Mucosa of descending colon (tissue), 3 donors: Measurements from ENCODE around the gene KCP. TPM values are rescaled to one million over a fixed set of nuclear protein-coding genes. Genes with fewer than 3 reads are reported as not detected.
A peak's percentile ranks its signal among the peaks of the same experiment; 100 is the strongest.
"Not testable (repeated sequence)": the region's sequence is repeated elsewhere in the genome, so short reads cannot be mapped to it uniquely, and the experiment has no call there.

ENCODE experiments used
- ATAC-seq: fragments of 200-7000 bp; cut with Tn5 transposase; one replicate; pipeline ENCODE4 v1.9.1; 2020; ENCODE audit warnings: mild to moderate bottlenecking, moderate library complexity
- DNase-seq, 3 donors: peaks; one replicate each; pipeline ENCODE4 v3.0.0-alpha.2; 2020
- H3K36me3 ChIP-seq: fragments of 200-600 bp; one replicate; pipeline ENCODE4 v1.8.0; 2021; ENCODE audit warnings: low read depth, mild to moderate bottlenecking
- H3K4me1 ChIP-seq: fragments of 200-600 bp; one replicate; pipeline ENCODE4 v1.8.0; 2021; ENCODE audit warnings: low read depth, mild to moderate bottlenecking
- H3K4me3 ChIP-seq: fragments of 200-600 bp; one replicate; pipeline ENCODE4 v1.8.0; 2021; ENCODE audit warnings: mild to moderate bottlenecking
- H3K9me3 ChIP-seq: fragments of 200-600 bp; one replicate; pipeline ENCODE4 v1.8.0; 2021; ENCODE audit warnings: mild to moderate bottlenecking
- intact Hi-C, 2 donors: fragments of 100-400 bp; cut with DNase I in 1 of 2; cut with micrococcal nuclease in 1 of 2; formaldehyde crosslinking; loops; one replicate each; pipeline versions ENCODE4 v1.11.0 to v1.11.1; 2022; cut with DNase I, micrococcal nuclease
- total RNA-seq, 3 donors: library from RNA; stranded (reverse); fragmentation: NEBNext Ultra II Directional in 2 of 3; extraction: Animal tissue kit (Norgen Biotek cat#: 25700) in 2 of 3; gene quantifications; one replicate each; pipeline versions ENCODE4 v1.2.1 to v1.2.4, GENCODE V29; 2021 to 2023
- TF ChIP-seq, protein P1 (sequence below): fragments of 200-600 bp; IDR thresholded peaks from one replicate; pipeline ENCODE4 v1.8.0; 2022; ENCODE audit warnings: antibody characterized with exemption, mild to moderate bottlenecking
- donor health status: DM: no; HTN: no; CAD: no; lungs with moderate emphysema.
- donor health status: DM: no; HTN: no; CAD: no.
- donor health status: DM: no; HTN: yes; CAD: no.

Gene KCP
- total RNA-seq, 3 donors from 2014 or later, result 0.47 to 1.7 (median 1.4) TPM

- DNase-seq (no peak), ATAC-seq (no peak)
- intact Hi-C loops, result no loop called here
Measured at GRCh38 chr7:128945668-128946366, 35.3 kb upstream of the KCP start.

DNA sequence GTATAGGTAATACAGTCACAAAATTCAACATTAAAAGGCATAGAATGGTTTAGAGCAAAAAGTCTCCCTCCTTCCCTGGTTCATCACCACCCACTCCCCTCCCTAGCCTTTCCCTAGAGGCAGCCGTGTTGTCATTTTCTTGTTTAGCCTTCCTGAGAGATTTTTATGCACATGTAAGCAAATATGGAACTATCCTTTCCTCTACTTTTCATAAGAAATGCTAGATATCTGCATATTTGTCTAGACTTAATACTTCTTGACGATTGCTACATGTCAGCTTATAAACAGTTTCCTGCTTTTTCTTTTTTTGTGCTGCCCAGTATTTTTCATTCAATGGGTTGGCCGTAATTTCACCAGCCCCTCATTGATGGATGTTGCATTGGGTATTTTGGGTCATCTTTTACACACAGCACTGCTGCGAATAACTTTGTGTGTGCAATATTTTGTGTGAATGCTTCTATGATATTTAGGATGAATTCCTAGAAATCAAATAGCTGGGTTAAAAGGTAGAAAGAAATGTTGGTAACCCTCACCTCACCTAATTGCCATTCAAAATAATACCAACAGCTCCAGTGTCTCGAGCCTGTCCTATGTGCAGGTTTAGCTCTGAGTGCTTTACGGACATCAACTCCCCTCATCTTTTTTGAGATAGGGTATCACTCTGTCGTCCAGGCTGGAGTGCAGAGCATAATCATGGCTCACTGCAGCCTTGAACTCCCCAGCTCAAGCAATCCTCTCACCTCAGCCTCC is 34.2 kb upstream of the KCP start:
- ATAC-seq (no peak), DNase-seq (no peak)
- TF ChIP-seq, protein P1, sequence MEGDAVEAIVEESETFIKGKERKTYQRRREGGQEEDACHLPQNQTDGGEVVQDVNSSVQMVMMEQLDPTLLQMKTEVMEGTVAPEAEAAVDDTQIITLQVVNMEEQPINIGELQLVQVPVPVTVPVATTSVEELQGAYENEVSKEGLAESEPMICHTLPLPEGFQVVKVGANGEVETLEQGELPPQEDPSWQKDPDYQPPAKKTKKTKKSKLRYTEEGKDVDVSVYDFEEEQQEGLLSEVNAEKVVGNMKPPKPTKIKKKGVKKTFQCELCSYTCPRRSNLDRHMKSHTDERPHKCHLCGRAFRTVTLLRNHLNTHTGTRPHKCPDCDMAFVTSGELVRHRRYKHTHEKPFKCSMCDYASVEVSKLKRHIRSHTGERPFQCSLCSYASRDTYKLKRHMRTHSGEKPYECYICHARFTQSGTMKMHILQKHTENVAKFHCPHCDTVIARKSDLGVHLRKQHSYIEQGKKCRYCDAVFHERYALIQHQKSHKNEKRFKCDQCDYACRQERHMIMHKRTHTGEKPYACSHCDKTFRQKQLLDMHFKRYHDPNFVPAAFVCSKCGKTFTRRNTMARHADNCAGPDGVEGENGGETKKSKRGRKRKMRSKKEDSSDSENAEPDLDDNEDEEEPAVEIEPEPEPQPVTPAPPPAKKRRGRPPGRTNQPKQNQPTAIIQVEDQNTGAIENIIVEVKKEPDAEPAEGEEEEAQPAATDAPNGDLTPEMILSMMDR, result no peak
- Histone ChIP-seq H3K36me3 (no peaks in the 10 kb centered on the region), H3K9me3 (no peaks in the 10 kb centered on the region), H3K4me1 (no peaks in the 10 kb centered on the region), H3K4me3 (no peak overlapping the region)
- intact Hi-C loops, result no loop called here

More at GRCh38 chr7:128945668-128946366, 35.3 kb upstream of the KCP start:
- no peaks in the 10 kb centered on the region for H3K36me3 ChIP-seq
- no peak overlapping the region for H3K4me3 ChIP-seq
- H3K4me1 ChIP-seq, result no peaks in the 10 kb centered on the region
- TF ChIP-seq, protein P1, result no peak
- H3K9me3 ChIP-seq, result no peaks in the 10 kb centered on the region

DNA sequence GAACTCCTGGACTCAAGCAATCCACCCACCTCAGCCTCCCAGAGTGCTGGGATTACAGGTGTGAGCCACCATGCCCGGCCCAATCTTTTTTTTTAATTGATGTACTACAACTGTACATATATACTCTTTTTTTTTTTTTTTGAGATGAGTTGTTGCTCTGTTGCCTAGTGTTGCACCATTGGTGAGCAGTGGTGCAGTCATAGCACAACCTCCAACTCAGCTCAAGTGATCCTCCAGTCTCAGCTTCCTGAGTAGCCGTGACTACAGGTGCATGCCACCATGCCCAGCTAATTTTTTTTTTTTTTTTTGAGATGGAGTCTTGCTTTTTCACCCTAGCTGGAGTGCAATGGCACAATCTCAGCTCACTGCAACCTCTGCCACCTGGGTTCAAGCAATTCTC is 32.7 kb upstream of the KCP start:
- DNase-seq, H3K4me3 ChIP-seq, intact Hi-C loops, H3K36me3 ChIP-seq, ATAC-seq, H3K9me3 ChIP-seq: not testable (repeated sequence)
- peaks cover 11% of the 10 kb centered on the region for H3K4me1 ChIP-seq

DNA sequence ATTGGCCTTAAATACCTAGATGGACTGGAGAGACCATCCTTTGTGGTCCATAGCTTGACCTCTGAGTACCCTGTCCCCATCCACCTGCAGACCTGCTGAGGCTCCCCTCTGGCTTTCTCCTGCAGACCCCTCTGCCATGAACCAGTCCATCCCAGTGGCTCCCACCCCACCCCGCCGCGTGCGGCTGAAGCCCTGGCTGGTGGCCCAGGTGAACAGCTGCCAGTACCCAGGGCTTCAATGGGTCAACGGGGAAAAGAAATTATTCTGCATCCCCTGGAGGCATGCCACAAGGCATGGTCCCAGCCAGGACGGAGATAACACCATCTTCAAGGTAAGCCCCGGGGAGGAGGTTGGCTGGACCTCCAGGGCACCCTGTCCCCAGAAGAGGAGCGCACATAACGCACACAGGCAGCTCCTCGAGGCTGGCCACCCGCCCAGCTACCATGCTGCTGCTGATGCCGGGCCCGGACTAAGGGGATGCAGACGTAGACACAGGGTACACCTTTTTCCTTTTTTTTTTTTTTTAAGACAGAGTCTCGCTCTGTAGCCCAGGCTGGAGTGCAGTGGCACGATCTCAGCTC is 31.5 kb upstream of the KCP start:
- TF ChIP-seq, protein P1, result no peak
- DNase-seq (peak in 1 of 3 donors; percentile 51), ATAC-seq (no peak)
- no peak overlapping the region for H3K4me3 ChIP-seq
- H3K4me1 ChIP-seq, result peaks cover 18% of the 10 kb centered on the region
- H3K36me3 ChIP-seq, result no peaks in the 10 kb centered on the region
- intact Hi-C loops, result no loop called here
- H3K9me3 ChIP-seq, result no peaks in the 10 kb centered on the region

GRCh38 chr7:128941323-128941890 is 30.9 kb upstream of the KCP start:
- Histone ChIP-seq H3K4me3 (no peak overlapping the region), H3K9me3 (no peaks in the 10 kb centered on the region), H3K4me1 (peaks cover 24% of the 10 kb centered on the region), H3K36me3 (no peaks in the 10 kb centered on the region)
- peak in 1 of 3 donors; percentile 45 for DNase-seq
- intact Hi-C loops, result no loop called here
- ATAC-seq, result no peak
- TF ChIP-seq, protein P1, result no peak
